ENCODE data around the gene NDUFAF8. TPM values are rescaled to one million over a fixed set of nuclear protein-coding genes. Genes with fewer than 3 reads are reported as not detected.

NDUFAF8 gene
- total RNA-seq, 4 donors from 2014 or later, result 22.3 to 35.4 (median 29.9) TPM; not detected in 1

DNA sequence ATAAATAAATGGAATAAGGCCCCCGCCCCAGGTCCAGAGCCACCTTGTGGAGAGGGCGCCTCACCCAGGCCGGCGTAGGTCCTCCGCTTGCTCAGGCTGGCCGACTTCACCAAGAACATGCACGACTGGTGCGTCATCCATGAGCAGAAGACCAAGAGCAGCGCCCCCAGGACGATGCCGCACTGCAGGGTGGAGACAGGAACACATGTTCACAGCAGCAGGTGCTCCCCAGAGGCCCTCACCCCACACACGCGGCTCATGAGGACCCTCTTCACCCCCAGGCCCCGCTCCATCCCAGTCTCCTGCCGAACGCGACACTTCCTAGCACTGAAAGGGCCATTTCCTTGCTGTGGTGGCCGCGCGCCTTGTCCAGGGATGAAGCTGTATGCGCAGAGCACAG lies 50.5 kb downstream of the NDUFAF8 start:
- in situ Hi-C loops (cut with MboI; ENCODE audit: low pct_ligation_motif_present in 1 of 4, low pct_unique_long_range_greater_than_20kb in 1 of 4, low sequenced_read_pairs in 3 of 4) (loop anchor here in 2 of 4 donors (25.0 kb wide), 2 partner anchors 98 to 198 kb away; partner anchors contain the start of gene BAHCC1 (in 1 of the 2)), intact Hi-C loops (cut with DNase I; ENCODE audit: low total_unique reads) (loop anchor here (5.0 to 10.0 kb wide), 3 partner anchors 55 to 193 kb away; partner anchors contain the start of genes BAHCC1, NDUFAF8 and TEPSIN)
- TF ChIP-seq, protein P1, sequence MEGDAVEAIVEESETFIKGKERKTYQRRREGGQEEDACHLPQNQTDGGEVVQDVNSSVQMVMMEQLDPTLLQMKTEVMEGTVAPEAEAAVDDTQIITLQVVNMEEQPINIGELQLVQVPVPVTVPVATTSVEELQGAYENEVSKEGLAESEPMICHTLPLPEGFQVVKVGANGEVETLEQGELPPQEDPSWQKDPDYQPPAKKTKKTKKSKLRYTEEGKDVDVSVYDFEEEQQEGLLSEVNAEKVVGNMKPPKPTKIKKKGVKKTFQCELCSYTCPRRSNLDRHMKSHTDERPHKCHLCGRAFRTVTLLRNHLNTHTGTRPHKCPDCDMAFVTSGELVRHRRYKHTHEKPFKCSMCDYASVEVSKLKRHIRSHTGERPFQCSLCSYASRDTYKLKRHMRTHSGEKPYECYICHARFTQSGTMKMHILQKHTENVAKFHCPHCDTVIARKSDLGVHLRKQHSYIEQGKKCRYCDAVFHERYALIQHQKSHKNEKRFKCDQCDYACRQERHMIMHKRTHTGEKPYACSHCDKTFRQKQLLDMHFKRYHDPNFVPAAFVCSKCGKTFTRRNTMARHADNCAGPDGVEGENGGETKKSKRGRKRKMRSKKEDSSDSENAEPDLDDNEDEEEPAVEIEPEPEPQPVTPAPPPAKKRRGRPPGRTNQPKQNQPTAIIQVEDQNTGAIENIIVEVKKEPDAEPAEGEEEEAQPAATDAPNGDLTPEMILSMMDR (IDR thresholded peaks at IDR 0.05), result no peak
- TF ChIP-seq EP300 (IDR thresholded peaks at IDR 0.05; ENCODE audit: low read depth) (no peak), POLR2AphosphoS5 (IDR thresholded peaks at IDR 0.05) (no peak), POLR2A (IDR thresholded peaks at IDR 0.05) (no peak)
- Histone ChIP-seq H3K4me1 (peaks cover 8 to 52% (median 29%) of the 10 kb centered on the region in 4 donors), H3K27me3 (no peaks in the 10 kb centered on the region), H3K9me3 (no peaks in the 10 kb centered on the region), H3K36me3 (peaks cover 0 to 13% (median 0%) of the 10 kb centered on the region in 4 donors), H3K27ac (no peak overlapping the region), H3K4me3 (no peak overlapping the region)
- DNase-seq, result no peak
- WGBS, 2 donors (ENCODE audit: low coverage in 1 of 2), result 94 to 95% methylated on average over 6 to 21 of the region's 21 CpGs

DNA sequence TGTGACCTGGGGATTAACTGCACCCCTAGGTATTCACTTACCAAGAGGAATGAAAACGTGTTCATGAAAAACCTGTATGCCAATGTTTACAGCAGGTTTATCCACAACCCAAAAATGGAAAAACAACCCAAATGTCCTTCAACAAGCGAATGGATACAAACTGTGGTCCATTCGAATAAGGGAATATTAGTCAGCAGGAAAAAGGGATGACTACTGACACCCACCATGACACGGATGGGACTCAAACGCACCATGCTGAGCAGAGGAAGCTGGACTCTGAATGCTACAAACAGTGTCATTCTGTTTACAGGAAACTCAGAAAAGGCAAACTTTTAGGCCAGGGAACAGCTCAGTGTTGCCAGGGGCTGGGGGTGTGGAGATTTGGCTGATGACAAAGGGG lies 51.1 kb downstream of the NDUFAF8 start:
- Histone ChIP-seq H3K36me3 (peaks cover 0 to 13% (median 0%) of the 10 kb centered on the region in 4 donors), H3K4me3 (no peak overlapping the region), H3K9me3 (no peaks in the 10 kb centered on the region), H3K4me1 (peaks cover 8 to 49% (median 29%) of the 10 kb centered on the region in 4 donors), H3K27me3 (no peaks in the 10 kb centered on the region), H3K27ac (no peak overlapping the region)
- WGBS, 2 donors (ENCODE audit: low coverage in 1 of 2), result 96 to 100% methylated on average over 2 to 5 of the region's 5 CpGs
- intact Hi-C loops (cut with DNase I; ENCODE audit: low total_unique reads), result loop anchor here (5.0 to 10.0 kb wide), 3 partner anchors 55 to 192 kb away; partner anchors contain the start of genes BAHCC1, NDUFAF8 and TEPSIN
- no peak for DNase-seq
- in situ Hi-C loops (cut with MboI; ENCODE audit: low pct_ligation_motif_present in 1 of 4, low pct_unique_long_range_greater_than_20kb in 1 of 4, low sequenced_read_pairs in 3 of 4), result loop anchor here in 2 of 4 donors (25.0 kb wide), 2 partner anchors 97 to 197 kb away; partner anchors contain the start of gene BAHCC1 (in 1 of the 2)
- no peak for TF ChIP-seq EP300 (IDR thresholded peaks at IDR 0.05; ENCODE audit: low read depth)
- no peak for TF ChIP-seq POLR2A (IDR thresholded peaks at IDR 0.05)
- TF ChIP-seq, protein P1 (IDR thresholded peaks at IDR 0.05), result no peak
- TF ChIP-seq POLR2AphosphoS5 (IDR thresholded peaks at IDR 0.05), result no peak

Other genes starting within 250 kb of the NDUFAF8 start
- gene CHMP6, start 247.5 kb upstream of the NDUFAF8 start, total RNA-seq, result 100 to 1,000 TPM in 1 of 4 donors, 10 to 100 TPM in 3; 38.6 to 107 (median 41.7) TPM
- gene BAIAP2, start 204.2 kb upstream of the NDUFAF8 start, total RNA-seq, result 10 to 100 TPM; 11.7 to 62.1 (median 39.6) TPM
- gene PVALEF, start 73.8 kb upstream of the NDUFAF8 start, total RNA-seq, result not detected
- gene AATK, start 73.1 kb upstream of the NDUFAF8 start, total RNA-seq, result 10 to 100 TPM in 1 of 4 donors, 1 to 10 TPM in 3; 1.7 to 21.3 (median 8.6) TPM
- 10 to 100 TPM in 1 of 4 donors, 1 to 10 TPM in 3; 5.7 to 21.3 (median 6.8) TPM for gene CEP131, start 16.4 kb upstream of the NDUFAF8 start, total RNA-seq
- 100 to 1,000 TPM in 2 of 4 donors, 10 to 100 TPM in 2; 61.2 to 336 (median 121) TPM for gene TEPSIN, start 263 bp upstream of the NDUFAF8 start, total RNA-seq
- 100 to 1,000 TPM in 2 of 4 donors, 10 to 100 TPM in 2; 94.9 to 113 (median 98.9) TPM for gene SLC38A10, start 56.0 kb downstream of the NDUFAF8 start, total RNA-seq
- gene BAHCC1, start 156.1 kb downstream of the NDUFAF8 start, total RNA-seq, result 100 to 1,000 TPM in 1 of 4 donors, 10 to 100 TPM in 2, 1 to 10 TPM in 1; 8.7 to 133 (median 12.4) TPM

Measured in transverse colon (tissue), 4 donors.